B cell (primary cell): Measurements from ENCODE around the gene CHST3. TPM values are rescaled to one million over a fixed set of nuclear protein-coding genes. Genes with fewer than 3 reads are reported as not detected.

Source experiments
- ATAC-seq: fragments of 200-7000 bp; cut with Tn5 transposase; one replicate; pipeline ENCODE4 v1.10.0; 2021; ENCODE audit warnings: low read depth, mild to moderate bottlenecking, moderate number of reproducible peaks, moderate library complexity
- CTCF ChIA-PET: fragments of 350-600 bp; sonication (Branson Sonifier 250); formaldehyde crosslinking; loops from one replicate; lab custom pipeline; 2021; ENCODE audit warnings: antibody characterized with exemption, inconsistent platforms; lab: Charles Lee
- POLR2A ChIA-PET: fragments of 350-600 bp; sonication (Branson Sonifier 250); formaldehyde crosslinking; loops from one replicate; lab custom pipeline; 2021; ENCODE audit warnings: antibody characterized with exemption; lab: Charles Lee
- DNase-seq: peaks from one replicate; pipeline ENCODE4 v3.0.0; 2013
- H2AFZ ChIP-seq: 2 replicates; pipeline ENCODE4 v1.6.1; 2012; ENCODE audit warnings: mild to moderate bottlenecking, low read depth, low read length; ENCODE audit not compliant: insufficient read depth, poor library complexity, severe bottlenecking
- H3K27ac ChIP-seq, 2 donors: 1 replicate in 1 of 2; 2 replicates in 1 of 2; pipeline ENCODE4 v1.5.1; 2012 to 2013; ENCODE audit warnings: low read length in 2 of 2, mild to moderate bottlenecking in 2 of 2, moderate library complexity in 1 of 2
- H3K27me3 ChIP-seq, 4 experiments: fragments of 200-600 bp in 1 of 4; sonication (generic) in 1 of 4; replicated peaks in 1 of 4; 1 replicate in 2 of 4; 2 replicates in 2 of 4; pipeline versions ENCODE4 v1.6.1 to v1.7.0; 2013 to 2016; ENCODE audit warnings: low read length in 3 of 4, mild to moderate bottlenecking in 2 of 4, mixed read lengths in 1 of 4, moderate library complexity in 1 of 4; ENCODE audit not compliant: insufficient read depth in 4 of 4, control insufficient read depth in 3 of 4; ENCODE audit errors: control extremely low read depth in 1 of 4
- H3K36me3 ChIP-seq, 2 experiments: replicated peaks in 1 of 2; 1 replicate in 1 of 2; 2 replicates in 1 of 2; pipeline versions ENCODE4 v1.6.1 to v1.7.1; 2013; ENCODE audit warnings: low read length in 1 of 2; ENCODE audit not compliant: insufficient read depth in 2 of 2, control insufficient read depth in 1 of 2; ENCODE audit errors: control extremely low read depth in 1 of 2, extremely low read depth in 1 of 2
- H3K4me1 ChIP-seq, 2 donors: fragments of 200-600 bp in 1 of 2; sonication (generic) in 1 of 2; 1 replicate in 1 of 2; 2 replicates in 1 of 2; pipeline versions ENCODE4 v1.5.1 to v1.6.1; 2013 to 2017; ENCODE audit warnings: low read length in 2 of 2; ENCODE audit not compliant: control insufficient read depth in 2 of 2, insufficient read depth in 2 of 2
- H3K4me2 ChIP-seq: replicated peaks from 2 replicates; pipeline ENCODE3; 2012; ENCODE audit warnings: mild to moderate bottlenecking, low read depth, low read length; ENCODE audit not compliant: poor library complexity, severe bottlenecking
- H3K4me3 ChIP-seq, 5 experiments: fragments of 200-600 bp in 1 of 5; sonication (generic) in 1 of 5; 1 replicate in 3 of 5; 2 replicates in 2 of 5; pipeline versions ENCODE4 v1.5.1 to v1.7.0; 2011 to 2016; ENCODE audit warnings: low read length in 4 of 5, mild to moderate bottlenecking in 4 of 5, low read depth in 2 of 5, control low read depth in 1 of 5, moderate library complexity in 1 of 5; ENCODE audit not compliant: insufficient read depth in 1 of 5; ENCODE audit errors: control extremely low read depth in 1 of 5, extremely low read depth in 1 of 5
- H3K79me2 ChIP-seq: fragments of 200-600 bp; sonication (generic); one replicate; pipeline ENCODE4 v1.6.0; 2016; ENCODE audit warnings: low read length; ENCODE audit not compliant: control insufficient read depth, insufficient read depth
- H3K9ac ChIP-seq: fragments of 200-600 bp; sonication (generic); 2 replicates; pipeline ENCODE4 v1.6.1; 2017; ENCODE audit warnings: mild to moderate bottlenecking, low read length, moderate library complexity
- H3K9me3 ChIP-seq, 3 donors: one replicate each; pipeline versions ENCODE4 v1.6.1 to v1.7.1; 2013; ENCODE audit warnings: low read length in 2 of 3; ENCODE audit not compliant: control insufficient read depth in 2 of 3, insufficient read depth in 1 of 3; ENCODE audit errors: control extremely low read depth in 1 of 3
- H4K20me1 ChIP-seq: 2 replicates; pipeline ENCODE4 v1.6.0; 2012; ENCODE audit warnings: mild to moderate bottlenecking, low read length; ENCODE audit not compliant: insufficient read depth, control insufficient read depth, poor library complexity, severe bottlenecking
- H3K27ac Mint-ChIP-seq: one replicate; pipeline ENCODE4 v1.8.0; 2021; ENCODE audit warnings: mixed read lengths
- H3K27me3 Mint-ChIP-seq: one replicate; pipeline ENCODE4 v1.8.0; 2021; ENCODE audit warnings: mixed read lengths
- H3K4me1 Mint-ChIP-seq: one replicate; pipeline ENCODE4 v1.8.0; 2021; ENCODE audit warnings: mixed read lengths
- H3K4me3 Mint-ChIP-seq: one replicate; pipeline ENCODE4 v1.8.0; 2021; ENCODE audit warnings: mixed read lengths
- H3K9me3 Mint-ChIP-seq: one replicate; pipeline ENCODE4 v1.8.0; 2022; ENCODE audit warnings: mixed read lengths; ENCODE audit not compliant: insufficient read depth
- CTCF ChIP-seq: fragments of 200-600 bp; IDR thresholded peaks from one replicate; pipeline ENCODE4 v1.8.0; 2022; ENCODE audit warnings: antibody characterized with exemption, mild to moderate bottlenecking
- EZH2 ChIP-seq: IDR thresholded peaks from 2 replicates; pipeline ENCODE4 v1.6.1; 2012; ENCODE audit warnings: borderline replicate concordance, low read depth, mild to moderate bottlenecking, moderate library complexity, low read length; ENCODE audit not compliant: insufficient read depth, poor library complexity, severe bottlenecking
- WGBS: methylation state at CpG from one replicate; pipeline ENCODE4 v1.1.5; 2013; ENCODE audit warnings: missing lambda C conversion rate; ENCODE audit not compliant: insufficient coverage; 5-methylcytosine and 5-hydroxymethylcytosine counted together
- intact Hi-C: fragments of 100-400 bp; cut with micrococcal nuclease; formaldehyde crosslinking; loops from one replicate; pipeline ENCODE4 v1.10.0; 2022
- polyA plus RNA-seq: library from polyadenylated mRNA; depleted of rRNA; stranded (reverse); fragments of >200 nt; gene quantifications from 2 replicates; pipeline ENCODE4 v1.2.3, GENCODE V29; 2012
- total RNA-seq, 2 donors: library from RNA; stranded (reverse); fragments of 120-200 nt in 1 of 2; gene quantifications; 1 replicate in 1 of 2; 2 replicates in 1 of 2; pipeline versions ENCODE4 v1.2.3 to v1.2.4, GENCODE V29; 2013 to 2022

CHST3 gene
- total and polyA plus RNA-seq, 2 donors (not counting 1 experiment from before 2014, with no cell fraction given) = 0.01 TPM; not detected in 1

GRCh38 chr10:71979692-71980062, 15.5 kb downstream of the CHST3 start:
- no peaks in the 10 kb centered on the region for H3K79me2 ChIP-seq
- peaks cover 0 to 3% (median 0%) of the 10 kb centered on the region in 3 donors for H3K9me3 ChIP-seq
- POLR2A ChIA-PET = no interaction called here
- H3K4me2 ChIP-seq = no peak overlapping the region
- no peak overlapping the region for H3K9ac ChIP-seq
- DNase-seq = no peak
- ATAC-seq = no peak
- no peaks in the 10 kb centered on the region for H3K36me3 ChIP-seq
- H3K27me3 ChIP-seq = no peaks in the 10 kb centered on the region
- TF ChIP-seq CTCF = no peak
- TF ChIP-seq EZH2 = no peak
- CTCF ChIA-PET = no interaction called here
- no peak overlapping the region for H3K4me3 ChIP-seq
- no peak overlapping the region for H2AFZ ChIP-seq
- H3K9me3 Mint-ChIP-seq = no peaks in the 10 kb centered on the region
- peaks cover 0 to under 1% of the 10 kb centered on the region in 2 donors for H3K4me1 ChIP-seq
- intact Hi-C loops = no loop called here
- H3K4me1 Mint-ChIP-seq = peaks cover 5% of the 10 kb centered on the region
- 80% methylated on average over 1 of the region's 5 CpGs for WGBS
- no peak overlapping the region for H3K27ac Mint-ChIP-seq
- H4K20me1 ChIP-seq = no peaks in the 10 kb centered on the region
- no peak overlapping the region for H3K4me3 Mint-ChIP-seq
- no peak overlapping the region for H3K27ac ChIP-seq
- peaks cover 14% of the 10 kb centered on the region for H3K27me3 Mint-ChIP-seq

GRCh38 chr10:71980181-71981014, 16.2 kb downstream of the CHST3 start:
- H3K79me2 ChIP-seq = no peaks in the 10 kb centered on the region
- CTCF ChIA-PET = no interaction called here
- H4K20me1 ChIP-seq = no peaks in the 10 kb centered on the region
- peaks cover 0 to 3% (median 0%) of the 10 kb centered on the region in 4 experiments for H3K27me3 ChIP-seq
- no peak overlapping the region for H3K4me3 Mint-ChIP-seq
- POLR2A ChIA-PET = no interaction called here
- intact Hi-C loops = no loop called here
- no peak overlapping the region for H2AFZ ChIP-seq
- no peaks in the 10 kb centered on the region for H3K9me3 Mint-ChIP-seq
- ATAC-seq (no peak), DNase-seq (no peak)
- no peak overlapping the region for H3K9ac ChIP-seq
- H3K27me3 Mint-ChIP-seq = peaks cover 16% of the 10 kb centered on the region
- H3K27ac ChIP-seq = no peak overlapping the region
- H3K4me3 ChIP-seq = no peak overlapping the region
- WGBS = 82% methylated on average over 4 of the region's 10 CpGs
- no peak overlapping the region for H3K4me2 ChIP-seq
- TF ChIP-seq CTCF (no peak), EZH2 (no peak)
- H3K9me3 ChIP-seq = peaks cover 0 to 3% (median 0%) of the 10 kb centered on the region in 3 donors
- H3K4me1 ChIP-seq = peaks cover 0 to 7% of the 10 kb centered on the region in 2 donors
- H3K4me1 Mint-ChIP-seq = peaks cover 12% of the 10 kb centered on the region
- no peak overlapping the region for H3K27ac Mint-ChIP-seq
- no peaks in the 10 kb centered on the region for H3K36me3 ChIP-seq
